ENCODE results near the gene PDE4D. TPM values are rescaled to one million over a fixed set of nuclear protein-coding genes. Genes with fewer than 3 reads are reported as not detected.

PDE4D gene
- total RNA-seq, 1 experiment from 2014 or later: 11.6 TPM

DNA sequence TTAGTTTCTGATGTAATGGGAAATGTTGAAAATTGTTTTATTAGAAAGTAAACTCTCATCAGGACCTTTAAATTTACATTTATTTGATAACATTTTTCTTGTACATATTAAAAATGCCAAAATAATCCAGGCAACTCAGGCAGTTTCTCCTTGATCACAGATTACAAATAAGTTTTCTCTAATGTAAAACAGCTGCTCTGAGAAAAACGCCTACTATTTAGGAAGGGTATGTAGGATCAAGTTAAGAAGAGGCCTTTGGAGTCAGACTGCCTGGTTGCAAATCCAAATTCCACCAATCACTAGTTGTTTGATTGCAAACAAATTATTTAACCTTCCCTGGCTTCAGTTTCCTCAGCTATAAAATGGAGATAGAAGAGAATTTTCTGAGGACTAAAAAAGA lies 610.8 kb downstream of the PDE4D start:
- Mint-ChIP-seq H3K4me3 (ENCODE audit: low read depth, unreplicated experiment) (no peak overlapping the region), H3K4me1 (ENCODE audit: low read depth, unreplicated experiment) (peaks cover 7% of the 10 kb centered on the region), H3K27me3 (ENCODE audit: unreplicated experiment) (no peaks in the 10 kb centered on the region), H3K27ac (ENCODE audit: unreplicated experiment) (no peak overlapping the region), H3K36me3 (ENCODE audit: insufficient read depth, unreplicated experiment) (no peaks in the 10 kb centered on the region), H3K9me3 (ENCODE audit: low read depth, unreplicated experiment) (no peaks in the 10 kb centered on the region)
- TF ChIP-seq, protein P1, sequence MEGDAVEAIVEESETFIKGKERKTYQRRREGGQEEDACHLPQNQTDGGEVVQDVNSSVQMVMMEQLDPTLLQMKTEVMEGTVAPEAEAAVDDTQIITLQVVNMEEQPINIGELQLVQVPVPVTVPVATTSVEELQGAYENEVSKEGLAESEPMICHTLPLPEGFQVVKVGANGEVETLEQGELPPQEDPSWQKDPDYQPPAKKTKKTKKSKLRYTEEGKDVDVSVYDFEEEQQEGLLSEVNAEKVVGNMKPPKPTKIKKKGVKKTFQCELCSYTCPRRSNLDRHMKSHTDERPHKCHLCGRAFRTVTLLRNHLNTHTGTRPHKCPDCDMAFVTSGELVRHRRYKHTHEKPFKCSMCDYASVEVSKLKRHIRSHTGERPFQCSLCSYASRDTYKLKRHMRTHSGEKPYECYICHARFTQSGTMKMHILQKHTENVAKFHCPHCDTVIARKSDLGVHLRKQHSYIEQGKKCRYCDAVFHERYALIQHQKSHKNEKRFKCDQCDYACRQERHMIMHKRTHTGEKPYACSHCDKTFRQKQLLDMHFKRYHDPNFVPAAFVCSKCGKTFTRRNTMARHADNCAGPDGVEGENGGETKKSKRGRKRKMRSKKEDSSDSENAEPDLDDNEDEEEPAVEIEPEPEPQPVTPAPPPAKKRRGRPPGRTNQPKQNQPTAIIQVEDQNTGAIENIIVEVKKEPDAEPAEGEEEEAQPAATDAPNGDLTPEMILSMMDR (IDR thresholded peaks at IDR 0.05; ENCODE audit: unreplicated experiment): no peak
- CTCF ChIA-PET: no interaction called here
- BruUV-seq (replicated peaks): no TSS peak
- no peak for DNase-seq
- intact Hi-C loops (cut with micrococcal nuclease; ENCODE audit: unreplicated experiment): no loop called here

DNA sequence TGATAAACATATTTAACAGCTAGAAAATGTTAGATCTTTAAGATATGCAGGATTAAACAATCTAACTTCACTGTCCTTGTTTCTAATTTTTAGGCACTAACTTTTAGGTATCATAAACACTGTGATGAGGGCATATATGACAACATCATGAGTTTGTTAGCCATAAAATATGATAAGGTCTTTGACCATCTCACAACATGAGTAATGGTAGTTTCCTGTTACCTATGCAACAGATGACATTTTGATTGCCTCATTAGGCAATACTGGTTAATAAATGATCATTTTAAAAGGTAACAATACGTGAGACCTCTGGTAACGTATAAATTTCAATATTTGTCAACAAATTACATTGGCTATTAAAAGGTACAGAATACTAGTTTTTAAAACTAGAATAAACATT lies 613.5 kb downstream of the PDE4D start:
- Mint-ChIP-seq H3K4me1 (ENCODE audit: low read depth, unreplicated experiment) (no peaks in the 10 kb centered on the region), H3K9me3 (ENCODE audit: low read depth, unreplicated experiment) (no peaks in the 10 kb centered on the region), H3K4me3 (ENCODE audit: low read depth, unreplicated experiment) (no peak overlapping the region), H3K27ac (ENCODE audit: unreplicated experiment) (no peak overlapping the region), H3K36me3 (ENCODE audit: insufficient read depth, unreplicated experiment) (peaks cover 8% of the 10 kb centered on the region), H3K27me3 (ENCODE audit: unreplicated experiment) (no peaks in the 10 kb centered on the region)
- BruUV-seq (replicated peaks): no TSS peak
- DNase-seq: no peak
- CTCF ChIA-PET: no interaction called here
- intact Hi-C loops (cut with micrococcal nuclease; ENCODE audit: unreplicated experiment): no loop called here
- TF ChIP-seq, protein P1 (IDR thresholded peaks at IDR 0.05; ENCODE audit: unreplicated experiment): no peak

DNA sequence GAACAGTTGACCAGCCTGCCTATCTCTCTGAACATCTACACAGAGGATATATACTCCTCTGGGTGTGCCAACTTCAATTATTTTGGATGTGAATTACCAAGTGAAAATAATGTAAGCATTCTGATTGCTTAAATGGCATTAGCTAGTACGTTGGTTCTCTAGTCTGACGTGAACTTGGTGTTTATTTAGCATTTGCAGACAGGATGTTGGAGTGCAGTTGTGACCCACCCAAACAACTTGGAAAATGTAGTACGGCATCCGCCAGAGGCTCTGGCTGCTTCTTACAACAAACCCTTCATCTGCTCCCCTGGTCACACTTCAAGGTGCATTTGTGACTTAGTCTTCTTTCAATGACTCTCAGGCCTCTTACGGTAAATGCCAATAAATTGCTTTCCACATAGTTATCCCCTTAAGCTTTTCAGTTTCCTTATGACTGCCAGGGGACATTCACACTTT lies 616.6 kb downstream of the PDE4D start:
- H3K27ac Mint-ChIP-seq (ENCODE audit: unreplicated experiment): no peak overlapping the region
- peaks cover 8% of the 10 kb centered on the region for H3K36me3 Mint-ChIP-seq (ENCODE audit: insufficient read depth, unreplicated experiment)
- H3K9me3 Mint-ChIP-seq (ENCODE audit: low read depth, unreplicated experiment): no peaks in the 10 kb centered on the region
- intact Hi-C loops (cut with micrococcal nuclease; ENCODE audit: unreplicated experiment): no loop called here
- no TSS peak for BruUV-seq (replicated peaks)
- no peak for DNase-seq
- no peaks in the 10 kb centered on the region for H3K4me1 Mint-ChIP-seq (ENCODE audit: low read depth, unreplicated experiment)
- TF ChIP-seq, protein P1 (IDR thresholded peaks at IDR 0.05; ENCODE audit: unreplicated experiment): no peak
- CTCF ChIA-PET: no interaction called here
- no peak overlapping the region for H3K4me3 Mint-ChIP-seq (ENCODE audit: low read depth, unreplicated experiment)
- no peaks in the 10 kb centered on the region for H3K27me3 Mint-ChIP-seq (ENCODE audit: unreplicated experiment)

DNA sequence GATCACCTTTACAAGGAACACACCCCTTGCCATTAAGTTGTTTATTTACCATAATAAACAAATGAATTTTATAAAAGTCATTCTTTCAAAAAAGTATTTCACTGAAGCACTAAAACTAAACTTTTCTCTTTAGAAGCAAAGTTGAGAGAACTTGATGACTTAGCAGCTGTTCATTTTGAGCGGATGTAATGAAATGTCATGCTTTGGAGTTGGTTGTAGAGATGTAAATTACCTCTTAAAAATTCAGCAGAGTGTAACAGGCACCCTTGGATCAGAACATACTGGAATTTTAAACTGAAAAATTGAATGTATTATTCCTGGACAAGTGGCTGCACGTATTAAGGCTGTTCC lies 617.2 kb downstream of the PDE4D start:
- H3K27me3 Mint-ChIP-seq (ENCODE audit: unreplicated experiment): no peaks in the 10 kb centered on the region
- CTCF ChIA-PET: interaction anchor here (0.6 to 1.4 kb wide), 5 partner anchors 11 to 240 kb away, joined by 3 to 5 read pairs (median 4); no protein-coding TSS in a partner anchor
- TF ChIP-seq, protein P1 (IDR thresholded peaks at IDR 0.05; ENCODE audit: unreplicated experiment): no peak
- H3K36me3 Mint-ChIP-seq (ENCODE audit: insufficient read depth, unreplicated experiment): peaks cover 8% of the 10 kb centered on the region
- no TSS peak for BruUV-seq (replicated peaks)
- H3K4me1 Mint-ChIP-seq (ENCODE audit: low read depth, unreplicated experiment): no peaks in the 10 kb centered on the region
- intact Hi-C loops (cut with micrococcal nuclease; ENCODE audit: unreplicated experiment): no loop called here
- peak overlapping the region; percentile 82 for H3K27ac Mint-ChIP-seq (ENCODE audit: unreplicated experiment)
- H3K9me3 Mint-ChIP-seq (ENCODE audit: low read depth, unreplicated experiment): no peaks in the 10 kb centered on the region
- peak overlapping the region; percentile 83 for H3K4me3 Mint-ChIP-seq (ENCODE audit: low read depth, unreplicated experiment)
- DNase-seq: no peak

Measured in Calu3 (cell line).